ENCODE data around the gene UBASH3A.
A peak's percentile ranks its signal among the peaks of the same experiment; 100 is the strongest.

The UBASH3A gene

DNA sequence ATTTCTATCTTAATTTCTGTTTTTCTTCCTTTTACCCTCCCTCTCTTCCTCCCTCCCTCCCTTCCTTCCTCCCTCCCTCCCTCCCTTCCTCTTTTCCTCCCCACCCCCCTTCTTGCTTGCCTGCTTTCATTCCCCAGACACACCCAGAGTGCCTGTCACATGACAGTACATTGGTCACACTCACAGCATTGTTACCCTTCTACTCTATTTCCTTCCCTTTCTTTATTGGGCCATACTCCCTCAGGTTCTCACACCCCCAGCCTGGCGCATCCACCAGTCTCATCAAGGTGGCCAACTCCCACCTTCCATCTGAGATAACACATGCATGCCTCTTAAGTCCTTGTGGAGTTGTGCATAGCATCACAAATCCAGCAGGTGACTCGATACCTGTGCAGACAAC is 18.7 kb upstream of the UBASH3A start (continued):
- TF ChIP-seq ZNF148 (tag by site-specific recombination; IDR thresholded peaks at IDR 0.05; ENCODE audit: borderline replicate concordance) (no peak), GLI2 (tag by site-specific recombination; IDR thresholded peaks at IDR 0.05; ENCODE audit: borderline replicate concordance, low read depth) (no peak), BCL6B (tag by site-specific recombination; IDR thresholded peaks at IDR 0.05) (no peak), ZBTB44 (tag by site-specific recombination; IDR thresholded peaks at IDR 0.05) (no peak), ZNF398 (tag by site-specific recombination; IDR thresholded peaks at IDR 0.05) (no peak), ZNF560 (tag by site-specific recombination; IDR thresholded peaks at IDR 0.05; ENCODE audit: borderline replicate concordance) (no peak), KLF1 (tag by site-specific recombination; IDR thresholded peaks at IDR 0.05) (no peak), SCRT1 (tag by site-specific recombination; IDR thresholded peaks at IDR 0.05; ENCODE audit: borderline replicate concordance) (no peak)
- TF ChIP-seq, protein P1, sequence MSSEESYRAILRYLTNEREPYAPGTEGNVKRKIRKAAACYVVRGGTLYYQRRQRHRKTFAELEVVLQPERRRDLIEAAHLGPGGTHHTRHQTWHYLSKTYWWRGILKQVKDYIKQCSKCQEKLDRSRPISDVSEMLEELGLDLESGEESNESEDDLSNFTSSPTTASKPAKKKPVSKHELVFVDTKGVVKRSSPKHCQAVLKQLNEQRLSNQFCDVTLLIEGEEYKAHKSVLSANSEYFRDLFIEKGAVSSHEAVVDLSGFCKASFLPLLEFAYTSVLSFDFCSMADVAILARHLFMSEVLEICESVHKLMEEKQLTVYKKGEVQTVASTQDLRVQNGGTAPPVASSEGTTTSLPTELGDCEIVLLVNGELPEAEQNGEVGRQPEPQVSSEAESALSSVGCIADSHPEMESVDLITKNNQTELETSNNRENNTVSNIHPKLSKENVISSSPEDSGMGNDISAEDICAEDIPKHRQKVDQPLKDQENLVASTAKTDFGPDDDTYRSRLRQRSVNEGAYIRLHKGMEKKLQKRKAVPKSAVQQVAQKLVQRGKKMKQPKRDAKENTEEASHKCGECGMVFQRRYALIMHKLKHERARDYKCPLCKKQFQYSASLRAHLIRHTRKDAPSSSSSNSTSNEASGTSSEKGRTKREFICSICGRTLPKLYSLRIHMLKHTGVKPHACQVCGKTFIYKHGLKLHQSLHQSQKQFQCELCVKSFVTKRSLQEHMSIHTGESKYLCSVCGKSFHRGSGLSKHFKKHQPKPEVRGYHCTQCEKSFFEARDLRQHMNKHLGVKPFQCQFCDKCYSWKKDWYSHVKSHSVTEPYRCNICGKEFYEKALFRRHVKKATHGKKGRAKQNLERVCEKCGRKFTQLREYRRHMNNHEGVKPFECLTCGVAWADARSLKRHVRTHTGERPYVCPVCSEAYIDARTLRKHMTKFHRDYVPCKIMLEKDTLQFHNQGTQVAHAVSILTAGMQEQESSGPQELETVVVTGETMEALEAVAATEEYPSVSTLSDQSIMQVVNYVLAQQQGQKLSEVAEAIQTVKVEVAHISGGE (tag by site-specific recombination; conservative IDR thresholded peaks at IDR 0.05; ENCODE audit: low read depth) = no peak

DNA sequence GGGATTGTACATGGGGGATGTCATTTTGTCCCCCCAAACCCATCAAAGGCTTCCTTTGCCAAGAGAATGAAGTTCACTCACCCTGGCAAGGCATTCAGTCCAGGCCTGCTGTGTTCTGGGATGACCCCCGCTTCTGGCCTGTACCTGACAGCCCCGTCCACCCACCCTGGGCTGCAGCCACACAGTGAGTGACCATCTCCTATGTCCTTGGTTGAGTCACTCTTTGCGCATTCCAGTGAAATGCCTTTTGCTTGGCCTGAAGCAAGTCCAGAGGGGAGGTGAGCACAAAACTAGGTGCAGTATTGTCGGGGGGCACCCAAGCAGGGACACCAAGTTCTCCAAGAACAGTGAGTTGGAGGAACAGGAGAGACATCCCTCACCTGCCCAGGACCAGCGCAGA is 18.1 kb upstream of the UBASH3A start:
- TF ChIP-seq GLI2 (tag by site-specific recombination; IDR thresholded peaks at IDR 0.05; ENCODE audit: borderline replicate concordance, low read depth) (no peak), ZBTB17 (tag by site-specific recombination; IDR thresholded peaks at IDR 0.05) (no peak), ZNF600 (tag by site-specific recombination; IDR thresholded peaks at IDR 0.05) (no peak), ZNF830 (tag by site-specific recombination; IDR thresholded peaks at IDR 0.05; ENCODE audit: low read depth) (no peak), ZNF585B (tag by site-specific recombination; IDR thresholded peaks at IDR 0.05) (peak; percentile 53; the same call in 1 of the 2 replicates)
- Histone ChIP-seq H3K27ac (ENCODE audit: extremely low read depth, low read depth, low read length) (no peak overlapping the region), H3K36me3 (ENCODE audit: control insufficient read depth in 2 of 2, insufficient read depth in 1 of 2, low read length in 2 of 2) (no peaks in the 10 kb centered on the region), H3K4me1 (ENCODE audit: control insufficient read depth, insufficient read depth, low read length) (no peaks in the 10 kb centered on the region), H3K4me3 (ENCODE audit: low read depth, low read length) (no peak overlapping the region), H3K9me3 (ENCODE audit: control insufficient read depth, insufficient read depth, low read depth, low read length) (no peaks in the 10 kb centered on the region)
- POLR2A ChIA-PET = interaction anchor here (0.6 kb wide), 1 partner anchor 593 kb away, joined by 4 read pairs; no protein-coding TSS in a partner anchor
- CTCF ChIA-PET = no interaction called here
